HG03432 (cell line): ENCODE results near the gene LRRC23.
"Not testable (repeated sequence)": the region's sequence is repeated elsewhere in the genome, so short reads cannot be mapped to it uniquely, and the experiment has no call there.

Experiments used
- ATAC-seq: cut with Tn5 transposase; IDR thresholded peaks from one replicate; pipeline ENCODE4 v1.9.1; 2021; ENCODE audit warnings: mild to moderate bottlenecking, moderate library complexity; ENCODE audit not compliant: unreplicated experiment

Gene LRRC23

GRCh38 chr12:6872073-6873048 is 32.3 kb upstream of the LRRC23 start:
- peak; percentile 36 for ATAC-seq

GRCh38 chr12:6873094-6874014 is 31.3 kb upstream of the LRRC23 start, which contains the start of gene SPSB2:
Gene SPSB2 (minus strand): TSS chr12:6873303. CDS start chr12:6872901, 402 bp downstream.
- ATAC-seq = peak; percentile 73

- ATAC-seq = not testable (repeated sequence)
Observed at GRCh38 chr12:6874015-6874368, 30.6 kb upstream of the LRRC23 start.

GRCh38 chr12:6879824-6880223 is 24.8 kb upstream of the LRRC23 start:
- ATAC-seq = not testable (repeated sequence)

- ATAC-seq = no peak
Observed at GRCh38 chr12:6883252-6883651, 21.4 kb upstream of the LRRC23 start.

GRCh38 chr12:6883683-6884082 is 20.9 kb upstream of the LRRC23 start:
- ATAC-seq = no peak

- no peak for ATAC-seq
Observed at GRCh38 chr12:6884539-6884938, 20.1 kb upstream of the LRRC23 start.

- ATAC-seq = not testable (repeated sequence)
Observed at GRCh38 chr12:6886206-6886999, 18.2 kb upstream of the LRRC23 start.

- ATAC-seq = no peak
Observed at GRCh38 chr12:6887460-6887859, 17.2 kb upstream of the LRRC23 start.

GRCh38 chr12:6888360-6888759 is 16.3 kb upstream of the LRRC23 start:
- ATAC-seq = no peak

GRCh38 chr12:6888794-6889193 is 15.8 kb upstream of the LRRC23 start:
- not testable (repeated sequence) for ATAC-seq

GRCh38 chr12:6889775-6890573 is 14.6 kb upstream of the LRRC23 start:
- not testable (repeated sequence) for ATAC-seq

GRCh38 chr12:6890789-6891645 is 13.6 kb upstream of the LRRC23 start:
- ATAC-seq = peak; percentile 93

GRCh38 chr12:6891646-6892001 is 13.0 kb upstream of the LRRC23 start:
- ATAC-seq = no peak

- not testable (repeated sequence) for ATAC-seq
Observed at GRCh38 chr12:6892683-6893082, 11.9 kb upstream of the LRRC23 start.

- no peak for ATAC-seq
Observed at GRCh38 chr12:6894321-6894720, 10.3 kb upstream of the LRRC23 start.

GRCh38 chr12:6896846-6897435 is 7.7 kb upstream of the LRRC23 start:
- ATAC-seq = no peak

- ATAC-seq = no peak
Observed at GRCh38 chr12:6899427-6899826, 5.2 kb upstream of the LRRC23 start.
